CD4-positive, alpha-beta T cell treated with Interleukin-4 for 1 hour (primary cell): ENCODE results near the gene GNAI1.

Experiments
- DNase-seq, 2 donors: peaks; one replicate each; pipeline ENCODE4 v3.0.0-alpha.2; 2020 to 2022

Gene GNAI1

GRCh38 chr7:80216996-80217842 lies 82.6 kb downstream of the GNAI1 start:
- DNase-seq = no peak

- DNase-seq = no peak
Measured at GRCh38 chr7:80218723-80219122, 84.1 kb downstream of the GNAI1 start.

- no peak for DNase-seq
Measured at GRCh38 chr7:80220022-80220634, 85.5 kb downstream of the GNAI1 start.

GRCh38 chr7:80224415-80224814 lies 89.8 kb downstream of the GNAI1 start:
- DNase-seq = no peak

- no peak for DNase-seq
Measured at GRCh38 chr7:80225361-80225760, 90.7 kb downstream of the GNAI1 start.

- DNase-seq = no peak
Measured at GRCh38 chr7:80226629-80227028, 92.0 kb downstream of the GNAI1 start.

- DNase-seq = no peak
Measured at GRCh38 chr7:80230327-80230726, 95.7 kb downstream of the GNAI1 start.

- no peak for DNase-seq
Measured at GRCh38 chr7:80231707-80232106, 97.1 kb downstream of the GNAI1 start.

- no peak for DNase-seq
Measured at GRCh38 chr7:80232979-80233724, 98.5 kb downstream of the GNAI1 start.

- no peak for DNase-seq
Measured at GRCh38 chr7:80235334-80235733, 100.7 kb downstream of the GNAI1 start.

- no peak for DNase-seq
Measured at GRCh38 chr7:80236681-80237080, 102.0 kb downstream of the GNAI1 start.

- DNase-seq = no peak
Measured at GRCh38 chr7:80240265-80241025, 105.8 kb downstream of the GNAI1 start.

- no peak for DNase-seq
Measured at GRCh38 chr7:80241671-80242070, 107.0 kb downstream of the GNAI1 start.

GRCh38 chr7:80243425-80243824 lies 108.8 kb downstream of the GNAI1 start:
- DNase-seq = no peak

- no peak for DNase-seq
Measured at GRCh38 chr7:80244206-80244916, 109.7 kb downstream of the GNAI1 start.

- no peak for DNase-seq
Measured at GRCh38 chr7:80247144-80247543, 112.5 kb downstream of the GNAI1 start.

GRCh38 chr7:80247891-80248290 lies 113.3 kb downstream of the GNAI1 start:
- no peak for DNase-seq

GRCh38 chr7:80249184-80249583 lies 114.6 kb downstream of the GNAI1 start:
- no peak for DNase-seq

GRCh38 chr7:80249619-80250295 lies 115.1 kb downstream of the GNAI1 start:
- DNase-seq = no peak

- DNase-seq = no peak
Measured at GRCh38 chr7:80253237-80253636, 118.6 kb downstream of the GNAI1 start.

GRCh38 chr7:80253653-80254052 lies 119.0 kb downstream of the GNAI1 start:
- no peak for DNase-seq

- no peak for DNase-seq
Measured at GRCh38 chr7:80255656-80256055, 121.0 kb downstream of the GNAI1 start.
